ENCODE measurements around the gene PLTP.
"Not testable (repeated sequence)": the region's sequence is repeated elsewhere in the genome, so short reads cannot be mapped to it uniquely, and the experiment has no call there.

GRCh38 chr20:45956326-45956725 lies 44.4 kb upstream of the PLTP start:
- TF ChIP-seq POLR2A (IDR thresholded peaks at IDR 0.05; ENCODE audit: low read depth, low read length); POLR2AphosphoS5 (IDR thresholded peaks at IDR 0.05; ENCODE audit: low read depth, low read length); TAF1 (IDR thresholded peaks at IDR 0.05; ENCODE audit: low read depth, low read length); POU2F2 (IDR thresholded peaks at IDR 0.05; ENCODE audit: low read depth, low read length); SPI1 (IDR thresholded peaks at IDR 0.05; ENCODE audit: low read depth, low read length); PAX5 (IDR thresholded peaks at IDR 0.05; ENCODE audit: insufficient read depth, low read length, severe bottlenecking): not testable (repeated sequence)

All from GM12891 (cell line).